GM19452 (cell line): Measurements from ENCODE around the gene DNAH2.

Experiments used
- ATAC-seq: cut with Tn5 transposase; IDR thresholded peaks from one replicate; pipeline ENCODE4 v1.9.1; 2021; ENCODE audit not compliant: unreplicated experiment

DNAH2 gene, protein sequence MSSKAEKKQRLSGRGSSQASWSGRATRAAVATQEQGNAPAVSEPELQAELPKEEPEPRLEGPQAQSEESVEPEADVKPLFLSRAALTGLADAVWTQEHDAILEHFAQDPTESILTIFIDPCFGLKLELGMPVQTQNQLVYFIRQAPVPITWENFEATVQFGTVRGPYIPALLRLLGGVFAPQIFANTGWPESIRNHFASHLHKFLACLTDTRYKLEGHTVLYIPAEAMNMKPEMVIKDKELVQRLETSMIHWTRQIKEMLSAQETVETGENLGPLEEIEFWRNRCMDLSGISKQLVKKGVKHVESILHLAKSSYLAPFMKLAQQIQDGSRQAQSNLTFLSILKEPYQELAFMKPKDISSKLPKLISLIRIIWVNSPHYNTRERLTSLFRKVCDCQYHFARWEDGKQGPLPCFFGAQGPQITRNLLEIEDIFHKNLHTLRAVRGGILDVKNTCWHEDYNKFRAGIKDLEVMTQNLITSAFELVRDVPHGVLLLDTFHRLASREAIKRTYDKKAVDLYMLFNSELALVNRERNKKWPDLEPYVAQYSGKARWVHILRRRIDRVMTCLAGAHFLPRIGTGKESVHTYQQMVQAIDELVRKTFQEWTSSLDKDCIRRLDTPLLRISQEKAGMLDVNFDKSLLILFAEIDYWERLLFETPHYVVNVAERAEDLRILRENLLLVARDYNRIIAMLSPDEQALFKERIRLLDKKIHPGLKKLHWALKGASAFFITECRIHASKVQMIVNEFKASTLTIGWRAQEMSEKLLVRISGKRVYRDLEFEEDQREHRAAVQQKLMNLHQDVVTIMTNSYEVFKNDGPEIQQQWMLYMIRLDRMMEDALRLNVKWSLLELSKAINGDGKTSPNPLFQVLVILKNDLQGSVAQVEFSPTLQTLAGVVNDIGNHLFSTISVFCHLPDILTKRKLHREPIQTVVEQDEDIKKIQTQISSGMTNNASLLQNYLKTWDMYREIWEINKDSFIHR (N-terminal part only)

GRCh38 chr17:7716901-7717755 is at the start of gene DNAH2:
Gene DNAH2, plus strand, starts transcription at chr17:7717744. Its CDS starts 1,991 bp downstream, at chr17:7719735.
- no peak for ATAC-seq

- no peak for ATAC-seq
Observed at GRCh38 chr17:7668482-7668881, 49.1 kb upstream of the DNAH2 start.

- ATAC-seq = no peak
Observed at GRCh38 chr17:7673239-7673638, 44.3 kb upstream of the DNAH2 start.

DNA sequence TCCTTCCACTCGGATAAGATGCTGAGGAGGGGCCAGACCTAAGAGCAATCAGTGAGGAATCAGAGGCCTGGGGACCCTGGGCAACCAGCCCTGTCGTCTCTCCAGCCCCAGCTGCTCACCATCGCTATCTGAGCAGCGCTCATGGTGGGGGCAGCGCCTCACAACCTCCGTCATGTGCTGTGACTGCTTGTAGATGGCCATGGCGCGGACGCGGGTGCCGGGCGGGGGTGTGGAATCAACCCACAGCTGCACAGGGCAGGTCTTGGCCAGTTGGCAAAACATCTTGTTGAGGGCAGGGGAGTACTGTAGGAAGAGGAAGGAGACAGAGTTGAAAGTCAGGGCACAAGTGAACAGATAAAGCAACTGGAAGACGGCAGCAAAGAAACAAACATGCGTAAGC is 42.6 kb upstream of the DNAH2 start:
- ATAC-seq = no peak

- ATAC-seq = no peak
Observed at GRCh38 chr17:7676533-7676932, 41.0 kb upstream of the DNAH2 start.

DNA sequence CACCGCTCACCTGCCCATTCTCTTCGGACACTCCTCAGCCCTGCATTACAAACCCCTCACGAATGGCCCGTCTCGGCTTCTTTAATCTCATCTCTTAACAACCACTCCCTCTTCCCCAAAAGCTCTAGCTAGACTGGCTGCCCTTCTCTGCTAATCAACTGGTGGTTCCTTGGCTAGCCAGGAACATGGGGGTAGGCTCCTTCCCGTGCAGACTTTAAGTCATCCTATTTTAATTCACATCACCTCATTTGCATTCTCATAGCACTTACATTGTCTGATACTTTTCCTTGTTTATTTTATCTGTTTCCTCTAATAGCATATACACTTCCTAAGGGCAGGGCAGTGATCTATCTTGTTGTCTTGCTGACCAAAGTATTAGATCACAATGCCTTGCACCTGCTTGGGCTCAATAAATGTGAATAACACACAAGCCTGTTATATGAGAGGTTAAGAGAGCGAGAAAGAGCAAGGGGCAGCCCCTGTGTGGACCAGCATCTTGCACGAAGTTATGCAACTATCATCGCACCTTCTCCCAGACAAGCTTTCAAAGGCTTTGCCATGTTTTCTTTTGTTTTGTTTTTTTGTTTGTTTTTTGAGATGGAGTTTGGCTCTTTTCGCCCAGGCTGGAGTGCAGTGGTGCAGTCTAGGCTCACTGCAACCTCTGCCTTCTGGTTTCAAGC is 40.0 kb upstream of the DNAH2 start:
- ATAC-seq = no peak

GRCh38 chr17:7684851-7685532 is 32.6 kb upstream of the DNAH2 start:
- no peak for ATAC-seq

DNA sequence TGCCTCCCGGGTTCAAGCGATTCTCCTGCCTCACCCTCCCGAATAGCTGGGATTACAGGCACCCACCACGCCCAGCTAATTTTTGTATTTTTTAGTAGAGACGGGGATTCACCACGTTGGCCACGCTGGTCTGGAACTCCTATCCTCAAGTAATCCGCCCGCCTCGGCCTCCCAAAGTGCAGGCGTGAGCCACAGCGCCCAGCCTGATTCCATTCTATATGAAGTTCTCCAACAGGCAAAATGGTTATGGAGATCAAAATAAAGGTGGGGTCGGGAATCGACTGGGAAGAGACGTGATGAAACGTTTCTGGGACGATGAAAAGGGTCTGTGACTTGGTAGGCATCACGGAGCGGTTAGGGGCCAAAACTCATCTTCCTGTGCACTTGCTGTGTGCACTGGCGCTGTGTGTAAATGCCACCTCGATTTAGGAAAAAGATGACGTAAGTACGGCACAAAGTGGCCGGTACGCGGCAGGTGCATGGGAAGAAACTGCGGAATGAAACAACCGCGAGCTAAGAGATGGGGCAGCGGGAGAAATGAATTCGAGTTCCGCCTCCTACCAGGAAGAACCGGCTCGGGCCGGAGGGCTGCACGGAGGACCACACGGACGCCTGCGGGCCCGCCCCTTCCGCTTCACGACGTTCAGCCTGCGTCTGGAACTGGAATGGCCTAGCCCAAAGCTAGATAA is 31.9 kb upstream of the DNAH2 start:
- ATAC-seq = peak; percentile 49

- peak; percentile 50 for ATAC-seq
Observed at GRCh38 chr17:7686222-7687071, 31.1 kb upstream of the DNAH2 start.

- ATAC-seq = peak; percentile 32
Observed at GRCh38 chr17:7687072-7687907, 30.3 kb upstream of the DNAH2 start, which contains the start of gene TP53. Gene TP53, minus strand, starts transcription at chr17:7687490. Its CDS starts 10,896 bp downstream, at chr17:7676594.

DNA sequence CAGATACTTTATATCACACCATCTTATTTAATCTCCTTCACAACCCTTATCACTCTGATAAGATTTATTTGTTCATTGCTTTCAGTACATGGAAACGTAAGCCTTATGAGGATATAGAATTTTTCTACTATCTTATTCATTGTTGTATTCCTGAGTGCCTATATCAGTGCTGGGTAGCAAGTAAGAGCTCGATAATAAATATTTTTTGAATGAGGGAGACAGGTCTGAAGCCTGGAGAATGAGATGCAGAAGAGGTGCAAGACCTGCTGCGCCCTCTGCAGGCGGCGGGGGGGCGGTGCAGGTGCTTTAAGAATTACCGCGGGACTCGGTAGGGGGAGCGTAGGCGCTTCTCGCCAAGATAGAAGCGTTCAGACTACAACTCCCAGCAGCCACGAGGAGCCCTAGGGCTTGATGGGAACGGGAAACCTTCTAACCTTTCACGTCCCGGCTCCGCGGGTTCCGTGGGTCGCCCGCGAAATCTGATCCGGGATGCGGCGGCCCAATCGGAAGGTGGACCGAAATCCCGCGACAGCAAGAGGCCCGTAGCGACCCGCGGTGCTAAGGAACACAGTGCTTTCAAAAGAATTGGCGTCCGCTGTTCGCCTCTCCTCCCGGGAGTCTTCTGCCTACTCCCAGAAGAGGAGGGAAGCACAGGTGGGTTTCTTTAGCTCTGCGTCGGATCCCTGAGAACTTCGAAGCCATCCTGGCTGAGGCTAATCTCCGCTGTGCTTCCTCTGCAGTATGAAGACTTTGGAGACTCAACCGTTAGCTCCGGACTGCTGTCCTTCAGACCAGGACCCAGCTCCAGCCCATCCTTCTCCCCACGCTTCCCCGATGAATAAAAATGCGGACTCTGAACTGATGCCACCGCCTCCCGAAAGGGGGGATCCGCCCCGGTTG is 29.4 kb upstream of the DNAH2 start, which contains the start of gene WRAP53:
WRAP53 (plus strand) TSS at position 570 of the 900 bp plus-strand sequence; CDS start at position 742, 172 bp downstream.
- peak; percentile 71 for ATAC-seq

GRCh38 chr17:7688808-7689316 is 28.7 kb upstream of the DNAH2 start:
- ATAC-seq = no peak

DNA sequence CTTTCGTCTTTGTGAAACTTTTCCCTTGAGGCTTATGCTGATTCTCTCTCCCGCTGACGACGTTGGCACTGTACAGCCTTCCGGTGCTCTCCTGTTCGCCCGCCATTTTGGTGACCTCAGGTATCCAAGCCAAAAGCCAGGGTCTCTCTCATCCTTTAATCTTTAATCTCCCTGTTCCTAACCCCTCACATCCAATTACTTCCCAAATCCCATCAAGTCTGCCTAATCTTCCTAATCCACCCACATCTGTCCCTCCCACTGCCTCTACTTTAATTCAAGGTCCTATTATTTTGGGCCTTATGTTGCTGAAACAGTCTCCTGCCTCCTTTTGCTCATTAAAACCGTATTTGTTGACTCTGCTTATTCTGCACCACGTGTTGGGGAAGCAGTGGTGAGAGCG is 22.0 kb upstream of the DNAH2 start:
- ATAC-seq = no peak

DNA sequence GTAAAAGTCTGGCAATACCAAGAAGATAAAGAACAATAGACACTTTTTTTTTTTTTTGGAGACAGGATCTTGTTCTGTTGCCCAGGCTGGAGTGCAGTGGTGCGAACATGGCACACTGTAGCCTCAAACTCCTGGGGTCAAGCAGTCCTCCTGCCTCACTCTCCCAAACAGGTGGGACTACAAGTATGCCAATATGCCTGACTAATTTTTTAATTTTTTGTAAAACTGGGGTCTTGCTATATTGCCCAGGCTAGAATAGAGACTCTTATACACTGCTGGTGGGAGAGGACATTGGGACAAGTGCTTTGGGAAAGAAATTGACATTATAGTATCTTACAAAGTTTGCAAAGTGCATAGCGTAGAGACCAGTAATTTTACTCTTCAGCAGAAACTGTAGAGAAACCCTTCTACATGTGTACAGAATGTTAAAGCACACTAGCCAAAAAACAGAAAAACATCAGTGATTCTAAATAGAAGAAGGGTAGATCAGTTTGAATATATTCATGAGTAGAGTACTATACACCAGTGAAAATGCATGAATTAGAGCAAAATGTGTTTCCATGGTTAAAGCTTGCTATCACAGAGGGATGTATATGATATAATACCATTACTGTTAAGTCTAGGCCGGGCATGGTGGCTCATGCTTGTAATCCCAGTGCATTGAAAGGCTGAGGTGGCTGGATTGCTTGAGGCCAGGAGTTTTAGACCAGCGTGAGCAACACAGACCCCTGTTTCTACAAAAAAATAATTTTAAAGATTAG is 19.5 kb upstream of the DNAH2 start:
- no peak for ATAC-seq

DNA sequence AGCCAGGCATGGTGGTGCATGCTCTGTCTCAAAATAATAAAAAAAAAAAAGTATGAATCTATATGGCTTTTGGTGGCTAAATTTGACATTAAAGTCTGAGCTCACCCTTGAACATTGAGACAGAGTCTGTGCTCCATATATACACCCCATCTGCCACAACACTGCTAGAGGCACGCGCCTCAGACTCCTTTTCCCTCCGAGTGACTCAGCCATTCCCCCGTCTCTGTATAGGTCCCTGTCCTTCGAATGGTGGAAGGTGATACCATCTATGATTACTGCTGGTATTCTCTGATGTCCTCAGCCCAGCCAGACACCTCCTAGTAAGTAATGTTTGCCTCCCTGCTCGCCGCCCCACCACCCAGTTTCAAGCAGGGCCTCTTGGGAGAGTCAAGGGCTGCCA is 17.0 kb upstream of the DNAH2 start:
- no peak for ATAC-seq
